Stomach (tissue), 9 donors: Measurements from ENCODE around the gene FOLR1. TPM values are rescaled to one million over a fixed set of nuclear protein-coding genes. Genes with fewer than 3 reads are reported as not detected.

Experiments used
- DNase-seq, 2 donors: peaks; one replicate each; pipeline versions ENCODE4 v3.0.0 to v3.0.0-alpha.2; 2013 to 2019
- H3K27ac ChIP-seq, 5 donors: fragments of 200-600 bp in 4 of 5; sonication (generic) in 4 of 5; one replicate each; pipeline ENCODE4 v1.5.1; 2013 to 2019; ENCODE audit warnings: mild to moderate bottlenecking in 1 of 5, moderate library complexity in 1 of 5
- H3K27me3 ChIP-seq, 3 donors: fragments of 200-600 bp; sonication (generic); one replicate each; pipeline ENCODE4 v1.5.1; 2017 to 2019; ENCODE audit warnings: mixed run types in 1 of 3
- H3K36me3 ChIP-seq, 4 donors: fragments of 200-600 bp; sonication (generic); 1 replicate in 3 of 4; 2 replicates in 1 of 4; pipeline ENCODE4 v1.5.1; 2016 to 2019
- H3K4me1 ChIP-seq, 4 donors: fragments of 200-600 bp; sonication (generic); one replicate each; pipeline ENCODE4 v1.5.1; 2016 to 2019
- H3K4me3 ChIP-seq, 4 donors: fragments of 200-600 bp; sonication (generic) in 3 of 4; one replicate each; pipeline ENCODE4 v1.5.1; 2016 to 2019; ENCODE audit warnings: mild to moderate bottlenecking in 1 of 4
- H3K9me3 ChIP-seq, 4 donors: fragments of 200-600 bp; sonication (generic); one replicate each; pipeline ENCODE4 v1.5.1; 2016 to 2019
- CTCF ChIP-seq, 7 experiments: fragments of 450-650 bp in 4 of 7; fragments of 200-600 bp in 3 of 7; sonication (generic) in 3 of 7; IDR thresholded peaks; one replicate each; pipeline ENCODE4 v1.5.1; 2016 to 2019; ENCODE audit warnings: antibody characterized with exemption in 7 of 7, control low read depth in 2 of 7, mild to moderate bottlenecking in 1 of 7
- EP300 ChIP-seq: sonication (generic); formaldehyde crosslinking; IDR thresholded peaks from one replicate; pipeline ENCODE4 v1.6.1; 2017; ENCODE audit warnings: antibody characterized with exemption
- POLR2A ChIP-seq, 4 donors: fragments of 450-650 bp; IDR thresholded peaks; one replicate each; pipeline ENCODE4 v1.6.1; 2016; ENCODE audit warnings: antibody characterized with exemption in 4 of 4, control low read depth in 2 of 4, mild to moderate bottlenecking in 1 of 4, moderate library complexity in 1 of 4
- POLR2AphosphoS5 ChIP-seq, 3 donors: sonication (generic); formaldehyde crosslinking; IDR thresholded peaks; one replicate each; pipeline ENCODE4 v1.6.1; 2016; ENCODE audit warnings: antibody characterized with exemption in 3 of 3
- WGBS, 5 donors: extraction: QIAGEN DNeasy Blood & Tissue Kit in 3 of 5; methylation state at CpG; one replicate each; pipeline versions ENCODE4 v1.1.5 to v1.1.7; 2013 to 2018; 5-methylcytosine and 5-hydroxymethylcytosine counted together
- intact Hi-C: fragments of 100-400 bp; cut with DNase I; formaldehyde crosslinking; loops from one replicate; pipeline ENCODE4 v1.15.1; 2023; ENCODE audit warnings: low total_unique reads
- polyA plus RNA-seq, 3 donors: library from polyadenylated mRNA; stranded (reverse); fragments of 200-250 nt; gene quantifications; one replicate each; pipeline ENCODE4 v1.2.3, GENCODE V29; 2013
- total RNA-seq, 5 donors: library from RNA; depleted of rRNA; stranded (reverse); fragments of >200 nt; gene quantifications; one replicate each; pipeline versions ENCODE4 v1.1.0 to v1.2.3, GENCODE V29; 2014 to 2016
- donor health status: healthy with polysubstance abuse.
- donor health status: Bipolar disorder and iron deficiency.
- donor health status: healthy.

Gene FOLR1
- total and polyA plus RNA-seq, 8 donors, result 0.55 to 22.6 (median 6.1) TPM; not detected in 3

GRCh38 chr11:72233056-72233772 is 41.3 kb downstream of the FOLR1 start:
- Histone ChIP-seq H3K4me1 (peaks cover 0 to 35% (median 25%) of the 10 kb centered on the region in 4 donors), H3K4me3 (no peak overlapping the region), H3K27me3 (no peaks in the 10 kb centered on the region), H3K9me3 (no peaks in the 10 kb centered on the region), H3K27ac (no peak overlapping the region), H3K36me3 (peaks cover 89 to 100% (median 98%) of the 10 kb centered on the region in 4 donors)
- TF ChIP-seq EP300 (no peak), CTCF (IDR thresholded peaks at IDR 0.05) (no peak), POLR2AphosphoS5 (IDR thresholded peaks at IDR 0.05) (no peak), POLR2A (IDR thresholded peaks at IDR 0.05) (no peak)
- no peak for DNase-seq
- WGBS, 5 donors, result 90 to 95% (median 92%) methylated on average over 8 to 13 of the region's 13 CpGs
- intact Hi-C loops, result no loop called here

- Histone ChIP-seq H3K27ac (no peak overlapping the region), H3K4me1 (peaks cover 3 to 41% (median 30%) of the 10 kb centered on the region in 4 donors), H3K4me3 (no peak overlapping the region), H3K27me3 (no peaks in the 10 kb centered on the region), H3K36me3 (peaks cover 83 to 97% (median 91%) of the 10 kb centered on the region in 4 donors), H3K9me3 (no peaks in the 10 kb centered on the region)
- TF ChIP-seq EP300, result no peak
- no peak for TF ChIP-seq POLR2AphosphoS5 (IDR thresholded peaks at IDR 0.05)
- no peak for TF ChIP-seq POLR2A (IDR thresholded peaks at IDR 0.05)
- 83 to 86% (median 85%) methylated on average over 7 to 8 of the region's 8 CpGs for WGBS, 5 donors
- no peak for DNase-seq
- intact Hi-C loops, result no loop called here
Measured at GRCh38 chr11:72233773-72234513, 42.0 kb downstream of the FOLR1 start.

GRCh38 chr11:72234514-72234830 is 42.5 kb downstream of the FOLR1 start:
- Histone ChIP-seq H3K4me1 (peaks cover 8 to 46% (median 35%) of the 10 kb centered on the region in 4 donors), H3K27ac (no peak overlapping the region), H3K9me3 (no peaks in the 10 kb centered on the region), H3K36me3 (peaks cover 78 to 91% (median 86%) of the 10 kb centered on the region in 4 donors), H3K27me3 (peaks cover 0 to 5% (median 0%) of the 10 kb centered on the region in 3 donors), H3K4me3 (no peak overlapping the region)
- TF ChIP-seq POLR2AphosphoS5 (IDR thresholded peaks at IDR 0.05) (no peak), EP300 (no peak), CTCF (IDR thresholded peaks at IDR 0.05) (no peak), POLR2A (IDR thresholded peaks at IDR 0.05) (no peak)
- no peak for DNase-seq
- intact Hi-C loops, result no loop called here
- 77 to 84% (median 80%) methylated on average over 3 of the region's 3 CpGs for WGBS, 5 donors

GRCh38 chr11:72234920-72235319 is 43.0 kb downstream of the FOLR1 start:
- 85 to 98% (median 93%) methylated on average over 4 of the region's 4 CpGs for WGBS, 5 donors
- no peak for DNase-seq

More at GRCh38 chr11:72234920-72235319, 43.0 kb downstream of the FOLR1 start:
- intact Hi-C loops, result no loop called here
- Histone ChIP-seq H3K27ac (no peak overlapping the region), H3K4me1 (peaks cover 12 to 51% (median 39%) of the 10 kb centered on the region in 4 donors), H3K36me3 (peaks cover 73 to 87% (median 82%) of the 10 kb centered on the region in 4 donors), H3K27me3 (peaks cover 0 to 10% (median 0%) of the 10 kb centered on the region in 3 donors), H3K9me3 (no peaks in the 10 kb centered on the region), H3K4me3 (no peak overlapping the region)
- no peak for TF ChIP-seq POLR2A (IDR thresholded peaks at IDR 0.05)
- no peak for TF ChIP-seq POLR2AphosphoS5 (IDR thresholded peaks at IDR 0.05)
- no peak for TF ChIP-seq CTCF (IDR thresholded peaks at IDR 0.05)
- TF ChIP-seq EP300, result no peak
